Liver (tissue), 9 donors: Measurements from ENCODE around the gene RASA1. TPM values are rescaled to one million over a fixed set of nuclear protein-coding genes. Genes with fewer than 3 reads are reported as not detected.
"Not testable (repeated sequence)": the region's sequence is repeated elsewhere in the genome, so short reads cannot be mapped to it uniquely, and the experiment has no call there.

Experiments used
- DNase-seq: peaks from one replicate; pipeline ENCODE4 v3.0.0-alpha.2; 2017; ENCODE audit warnings: low spot score
- H3K27ac ChIP-seq, 2 donors: one replicate each; pipeline ENCODE4 v1.7.0; 2013; ENCODE audit warnings: inconsistent platforms in 2 of 2, low read length in 2 of 2, control low read depth in 1 of 2, low read depth in 1 of 2, mild to moderate bottlenecking in 1 of 2
- H3K27me3 ChIP-seq, 4 donors: one replicate each; pipeline versions ENCODE4 v1.6.1 to v1.7.0; 2013; ENCODE audit warnings: low read length in 3 of 4, inconsistent platforms in 1 of 4, mild to moderate bottlenecking in 1 of 4, moderate library complexity in 1 of 4; ENCODE audit not compliant: control insufficient read depth in 4 of 4, insufficient read depth in 4 of 4
- H3K36me3 ChIP-seq, 4 donors: one replicate each; pipeline versions ENCODE4 v1.6.1 to v1.7.0; 2013; ENCODE audit warnings: low read length in 3 of 4, mild to moderate bottlenecking in 3 of 4, low read depth in 1 of 4, moderate library complexity in 1 of 4; ENCODE audit not compliant: control insufficient read depth in 4 of 4, insufficient read depth in 3 of 4
- H3K4me1 ChIP-seq, 4 donors: one replicate each; pipeline versions ENCODE4 v1.6.1 to v1.7.0; 2013; ENCODE audit warnings: low read length in 3 of 4, mild to moderate bottlenecking in 3 of 4, moderate library complexity in 1 of 4; ENCODE audit not compliant: control insufficient read depth in 4 of 4, insufficient read depth in 4 of 4
- H3K4me3 ChIP-seq, 3 donors: one replicate each; pipeline versions ENCODE4 v1.6.1 to v1.7.0; 2013; ENCODE audit warnings: low read length in 3 of 3, control low read depth in 1 of 3, low read depth in 1 of 3, mild to moderate bottlenecking in 1 of 3
- H3K9ac ChIP-seq, 2 donors: one replicate each; pipeline ENCODE4 v1.7.0; 2013; ENCODE audit warnings: low read length in 2 of 2, mild to moderate bottlenecking in 2 of 2, moderate library complexity in 2 of 2, control low read depth in 1 of 2, low read depth in 1 of 2
- H3K9me3 ChIP-seq, 4 donors: one replicate each; pipeline versions ENCODE4 v1.6.1 to v1.7.0; 2013; ENCODE audit warnings: low read length in 3 of 4; ENCODE audit not compliant: control insufficient read depth in 4 of 4
- EGR1 ChIP-seq, 2 donors: IDR thresholded peaks; 2 replicates each; pipeline ENCODE4 v1.6.1; 2016 to 2018; ENCODE audit warnings: antibody characterized with exemption in 2 of 2, low read depth in 2 of 2
- FOXA1 ChIP-seq: IDR thresholded peaks from 2 replicates; pipeline ENCODE4 v1.6.1; 2016; ENCODE audit warnings: antibody characterized with exemption
- FOXA2 ChIP-seq: IDR thresholded peaks from 2 replicates; pipeline ENCODE4 v1.6.1; 2016; ENCODE audit warnings: antibody characterized with exemption
- HNF4A ChIP-seq, 2 donors: conservative IDR thresholded peaks; 2 replicates each; pipeline ENCODE4 v1.6.1; 2016; ENCODE audit warnings: antibody characterized with exemption in 2 of 2, mild to moderate bottlenecking in 2 of 2
- HNF4G ChIP-seq: IDR thresholded peaks from 2 replicates; pipeline ENCODE4 v1.6.1; 2016; ENCODE audit warnings: antibody characterized with exemption
- JUND ChIP-seq, 2 donors: IDR thresholded peaks; 2 replicates each; pipeline ENCODE4 v1.6.1; 2016; ENCODE audit warnings: antibody characterized with exemption in 2 of 2
- NR2F2 ChIP-seq: IDR thresholded peaks from 2 replicates; pipeline ENCODE4 v1.6.1; 2016; ENCODE audit warnings: antibody characterized with exemption
- RAD21 ChIP-seq, 2 donors: IDR thresholded peaks; 2 replicates each; pipeline ENCODE4 v1.6.1; 2016; ENCODE audit warnings: antibody characterized with exemption in 2 of 2, mild to moderate bottlenecking in 2 of 2
- SP1 ChIP-seq: IDR thresholded peaks from 2 replicates; pipeline ENCODE4 v1.6.1; 2018; ENCODE audit warnings: antibody characterized with exemption, mild to moderate bottlenecking
- WGBS: extraction: QIAGEN DNeasy Blood & Tissue Kit; methylation state at CpG from one replicate; pipeline ENCODE4 v1.1.7; 2013; 5-methylcytosine and 5-hydroxymethylcytosine counted together
- polyA plus RNA-seq, 2 donors: library from polyadenylated mRNA; stranded (reverse) in 1 of 2; unstranded in 1 of 2; fragments of 200-250 nt in 1 of 2; fragments of >200 nt in 1 of 2; fragmentation: Nextera tagmentation in 1 of 2; extraction: Ambion mirVana in 1 of 2; gene quantifications; one replicate each; pipeline versions ENCODE4 v1.2.1 to v1.2.3, GENCODE V29; 2013 to 2015
- total RNA-seq, 2 donors: library from RNA; depleted of rRNA; stranded (reverse); fragments of >200 nt; gene quantifications; one replicate each; pipeline ENCODE4 v1.2.3, GENCODE V29; 2014
- TF ChIP-seq, protein P1 (sequence below): IDR thresholded peaks from 2 replicates; pipeline ENCODE4 v1.6.1; 2016; ENCODE audit warnings: antibody characterized with exemption, mild to moderate bottlenecking
- TF ChIP-seq, protein P2 (sequence below): IDR thresholded peaks from 2 replicates; pipeline ENCODE4 v1.6.1; 2016; ENCODE audit warnings: antibody characterized with exemption
- donor health status: healthy.
- donor health status: healthy.
- donor health status: healthy.
- donor health status: healthy.
- donor health status: healthy.

Gene RASA1
- total and polyA plus RNA-seq, 4 donors: 3.7 to 18.1 (median 7.0) TPM

DNA sequence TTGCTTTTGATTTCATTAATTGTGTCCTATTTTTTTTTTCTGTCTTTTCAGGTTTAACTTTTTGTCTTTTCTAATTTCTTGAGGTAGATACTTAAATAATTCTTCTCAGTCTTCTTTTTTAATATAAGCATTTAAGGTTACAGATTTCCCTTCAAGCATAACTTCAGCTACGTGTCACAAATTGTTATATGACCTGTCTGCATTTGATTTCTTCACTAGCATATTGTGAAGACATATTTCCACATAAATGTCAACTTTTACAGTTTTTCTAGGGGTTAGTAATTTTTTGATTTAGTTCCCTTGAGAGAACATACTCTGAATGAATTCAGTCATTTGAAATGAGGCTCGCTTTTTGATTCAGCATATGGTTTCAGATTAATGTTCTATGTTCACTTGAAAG, 35.6 kb downstream of the RASA1 start (continued):
- TF ChIP-seq, protein P1, sequence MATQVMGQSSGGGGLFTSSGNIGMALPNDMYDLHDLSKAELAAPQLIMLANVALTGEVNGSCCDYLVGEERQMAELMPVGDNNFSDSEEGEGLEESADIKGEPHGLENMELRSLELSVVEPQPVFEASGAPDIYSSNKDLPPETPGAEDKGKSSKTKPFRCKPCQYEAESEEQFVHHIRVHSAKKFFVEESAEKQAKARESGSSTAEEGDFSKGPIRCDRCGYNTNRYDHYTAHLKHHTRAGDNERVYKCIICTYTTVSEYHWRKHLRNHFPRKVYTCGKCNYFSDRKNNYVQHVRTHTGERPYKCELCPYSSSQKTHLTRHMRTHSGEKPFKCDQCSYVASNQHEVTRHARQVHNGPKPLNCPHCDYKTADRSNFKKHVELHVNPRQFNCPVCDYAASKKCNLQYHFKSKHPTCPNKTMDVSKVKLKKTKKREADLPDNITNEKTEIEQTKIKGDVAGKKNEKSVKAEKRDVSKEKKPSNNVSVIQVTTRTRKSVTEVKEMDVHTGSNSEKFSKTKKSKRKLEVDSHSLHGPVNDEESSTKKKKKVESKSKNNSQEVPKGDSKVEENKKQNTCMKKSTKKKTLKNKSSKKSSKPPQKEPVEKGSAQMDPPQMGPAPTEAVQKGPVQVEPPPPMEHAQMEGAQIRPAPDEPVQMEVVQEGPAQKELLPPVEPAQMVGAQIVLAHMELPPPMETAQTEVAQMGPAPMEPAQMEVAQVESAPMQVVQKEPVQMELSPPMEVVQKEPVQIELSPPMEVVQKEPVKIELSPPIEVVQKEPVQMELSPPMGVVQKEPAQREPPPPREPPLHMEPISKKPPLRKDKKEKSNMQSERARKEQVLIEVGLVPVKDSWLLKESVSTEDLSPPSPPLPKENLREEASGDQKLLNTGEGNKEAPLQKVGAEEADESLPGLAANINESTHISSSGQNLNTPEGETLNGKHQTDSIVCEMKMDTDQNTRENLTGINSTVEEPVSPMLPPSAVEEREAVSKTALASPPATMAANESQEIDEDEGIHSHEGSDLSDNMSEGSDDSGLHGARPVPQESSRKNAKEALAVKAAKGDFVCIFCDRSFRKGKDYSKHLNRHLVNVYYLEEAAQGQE: no peak
- TF ChIP-seq RAD21 (IDR thresholded peaks at IDR 0.05): no peak
- TF ChIP-seq HNF4G: no peak
- TF ChIP-seq, protein P2, sequence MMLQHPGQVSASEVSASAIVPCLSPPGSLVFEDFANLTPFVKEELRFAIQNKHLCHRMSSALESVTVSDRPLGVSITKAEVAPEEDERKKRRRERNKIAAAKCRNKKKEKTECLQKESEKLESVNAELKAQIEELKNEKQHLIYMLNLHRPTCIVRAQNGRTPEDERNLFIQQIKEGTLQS: no peak

DNA sequence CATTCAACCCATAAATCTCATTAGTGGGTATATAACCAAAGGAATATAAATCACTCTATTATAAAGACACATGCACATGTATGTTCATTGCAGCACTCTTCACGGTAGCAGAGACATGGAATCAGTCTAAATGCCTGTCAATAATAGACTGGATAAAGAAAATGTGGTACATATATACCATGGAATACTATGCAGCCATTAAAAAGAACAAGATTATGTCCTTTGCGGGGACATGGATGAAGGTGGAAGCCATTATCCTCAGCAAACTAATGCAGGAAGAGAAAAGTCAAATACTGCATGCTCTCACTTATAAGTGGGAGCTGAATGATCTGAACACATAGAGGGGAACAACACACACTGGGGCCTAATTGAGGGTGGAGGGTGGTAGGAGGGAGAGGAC, 38.4 kb downstream of the RASA1 start:
- not testable (repeated sequence) for H3K9ac ChIP-seq, DNase-seq

DNA sequence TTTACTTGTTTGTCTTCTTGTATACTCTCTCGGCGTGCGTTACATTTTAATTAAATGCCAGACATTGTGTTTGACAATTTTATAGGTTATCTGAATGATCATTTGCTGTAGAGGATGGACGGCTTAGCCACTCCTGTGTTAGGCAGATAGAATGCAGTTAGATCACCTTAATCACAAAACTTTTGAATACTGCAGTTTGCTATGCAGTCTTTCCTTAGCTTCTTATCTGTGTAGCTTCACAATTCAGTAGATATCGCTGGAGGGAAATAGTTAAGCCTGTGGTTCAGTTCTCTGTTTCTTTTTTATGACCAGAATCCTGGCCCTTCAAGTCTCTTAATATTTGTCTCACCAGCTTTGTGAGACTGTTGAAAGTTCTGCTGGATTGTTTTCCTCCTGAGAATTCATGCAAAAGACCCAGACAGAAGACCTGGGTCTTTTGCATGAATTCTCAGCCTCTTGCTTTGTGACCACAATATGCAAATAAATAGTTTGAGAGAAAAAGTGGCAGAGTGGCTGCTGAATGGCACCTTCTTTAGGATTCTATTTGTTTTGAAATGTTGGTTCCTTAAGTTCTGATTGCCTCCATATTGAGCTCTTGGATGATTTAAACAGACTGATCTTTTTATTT, 40.2 kb downstream of the RASA1 start:
- DNase-seq: no peak
- TF ChIP-seq, protein P2: no peak
- TF ChIP-seq NR2F2 (no peak), FOXA2 (no peak), FOXA1 (no peak), SP1 (no peak), RAD21 (IDR thresholded peaks at IDR 0.05) (no peak), EGR1 (IDR thresholded peaks at IDR 0.05; ENCODE audit: low read depth in 2 of 2) (no peak), JUND (IDR thresholded peaks at IDR 0.05) (no peak)
- Histone ChIP-seq H3K9me3 (no peaks in the 10 kb centered on the region), H3K27ac (no peak overlapping the region), H3K27me3 (no peaks in the 10 kb centered on the region), H3K4me3 (no peak overlapping the region), H3K36me3 (peaks cover 0 to 6% (median under 1%) of the 10 kb centered on the region in 4 donors), H3K9ac (no peak overlapping the region), H3K4me1 (peaks cover 0 to 9% (median 0%) of the 10 kb centered on the region in 4 donors)
- WGBS: 94% methylated on average over 5 of the region's 5 CpGs

More for the DNA sequence above, 38.4 kb downstream of the RASA1 start:
- H3K4me1 ChIP-seq, H3K27ac ChIP-seq, H3K36me3 ChIP-seq, H3K4me3 ChIP-seq, H3K9me3 ChIP-seq, H3K27me3 ChIP-seq: not testable (repeated sequence)
- WGBS: 96% methylated on average over 2 of the region's 2 CpGs

DNA sequence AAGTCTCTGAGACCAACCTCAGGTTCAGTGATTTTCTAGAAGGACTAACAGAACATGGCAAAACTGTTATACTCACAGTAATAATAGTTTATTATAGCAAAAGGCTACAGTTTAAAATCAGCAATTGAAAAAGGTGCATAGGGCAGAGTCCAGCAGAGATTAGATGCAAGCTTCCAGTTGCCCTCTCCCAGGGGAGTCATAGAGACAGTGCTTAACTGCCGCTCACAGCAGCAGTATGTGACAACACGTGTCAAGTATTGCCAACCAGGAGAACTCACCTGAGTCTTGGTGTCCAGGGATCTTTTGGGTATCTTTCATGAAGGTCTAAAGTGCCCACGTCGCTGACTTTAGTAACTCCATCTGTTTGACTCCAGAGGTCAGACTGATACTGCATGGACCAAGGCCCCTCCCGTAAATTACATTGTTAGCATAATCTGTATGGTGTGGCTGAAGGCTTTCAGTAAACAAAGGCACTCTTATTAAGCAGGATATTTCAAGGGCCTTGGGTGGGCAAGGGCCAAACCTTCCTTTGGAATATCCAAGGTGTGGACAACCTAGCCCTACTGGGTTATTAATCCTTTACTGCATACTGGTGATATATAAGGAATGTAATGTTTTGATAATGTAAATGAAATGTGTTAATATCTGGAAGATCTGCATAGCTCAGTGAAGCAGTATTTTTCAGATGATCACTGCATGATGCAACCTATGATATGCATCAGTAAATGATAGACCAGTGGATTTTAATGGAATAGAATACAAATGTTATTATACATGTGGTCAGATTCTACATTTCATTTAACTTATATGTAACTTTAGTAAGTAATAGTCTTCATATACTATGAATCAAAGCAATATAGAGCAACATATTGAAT, 44.0 kb downstream of the RASA1 start:
- no peak for DNase-seq
- WGBS: 45% methylated on average over 5 of the region's 5 CpGs

More for the DNA sequence above, 44.0 kb downstream of the RASA1 start:
- Histone ChIP-seq H3K4me1 (peaks cover 0 to 9% (median 0%) of the 10 kb centered on the region in 4 donors), H3K4me3 (no peak overlapping the region), H3K9me3 (no peaks in the 10 kb centered on the region), H3K9ac (no peak overlapping the region), H3K27ac (no peak overlapping the region), H3K27me3 (no peaks in the 10 kb centered on the region), H3K36me3 (no peaks in the 10 kb centered on the region)
- no peak for TF ChIP-seq NR2F2
- peak; percentile 52 to 61 for TF ChIP-seq HNF4A (conservative IDR thresholded peaks at IDR 0.05)
